ENCODE data around the gene SAMD9L.

Gene SAMD9L

GRCh38 chr7:93148144-93148543 lies at the start of gene SAMD9L:
TSS of gene SAMD9L (minus strand) at chr7:93148385. CDS start at chr7:93135971, 12,414 bp downstream.
- DNase-seq: no peak

GRCh38 chr7:93196336-93196735 lies 48.2 kb upstream of the SAMD9L start:
- no peak for DNase-seq

- DNase-seq: no peak
These were observed 46.2 kb upstream of the SAMD9L start for GRCh38 chr7:93194386-93194785.

- DNase-seq: no peak
These were observed 40.9 kb upstream of the SAMD9L start for GRCh38 chr7:93188870-93189634.

GRCh38 chr7:93185303-93186027 lies 37.3 kb upstream of the SAMD9L start:
- no peak for DNase-seq

GRCh38 chr7:93179173-93179572 lies 31.0 kb upstream of the SAMD9L start:
- no peak for DNase-seq

- DNase-seq: no peak
These were observed 30.0 kb upstream of the SAMD9L start for GRCh38 chr7:93178213-93178612.

- DNase-seq: no peak
These were observed 28.9 kb upstream of the SAMD9L start for GRCh38 chr7:93176992-93177580.

GRCh38 chr7:93175219-93175618 lies 27.0 kb upstream of the SAMD9L start:
- DNase-seq: no peak

- no peak for DNase-seq
These were observed 24.5 kb upstream of the SAMD9L start for GRCh38 chr7:93172683-93173082.

GRCh38 chr7:93171606-93172226 lies 23.5 kb upstream of the SAMD9L start:
- DNase-seq: no peak

GRCh38 chr7:93165447-93165846 lies 17.3 kb upstream of the SAMD9L start:
- DNase-seq: no peak

- no peak for DNase-seq
These were observed 16.6 kb upstream of the SAMD9L start for GRCh38 chr7:93164766-93165165.

GRCh38 chr7:93161181-93161762 lies 13.1 kb upstream of the SAMD9L start:
- DNase-seq: no peak

- no peak for DNase-seq
These were observed 12.2 kb upstream of the SAMD9L start for GRCh38 chr7:93160410-93160809.

- DNase-seq: no peak
These were observed 11.3 kb upstream of the SAMD9L start for GRCh38 chr7:93159490-93159889.

GRCh38 chr7:93156884-93157283 lies 8.7 kb upstream of the SAMD9L start:
- no peak for DNase-seq

- no peak for DNase-seq
These were observed 2.1 kb upstream of the SAMD9L start for GRCh38 chr7:93150200-93150835.

GRCh38 chr7:93148727-93149126 lies 542 bp upstream of the SAMD9L start:
- DNase-seq: no peak

- DNase-seq: no peak
These were observed 822 bp downstream of the SAMD9L start for GRCh38 chr7:93147363-93147762.

- DNase-seq: no peak
These were observed 1.6 kb downstream of the SAMD9L start for GRCh38 chr7:93146472-93147141.

- no peak for DNase-seq
These were observed 2.1 kb downstream of the SAMD9L start for GRCh38 chr7:93146036-93146435.
